Astrocyte (in vitro differentiated cells and primary cell): ENCODE measurements around the gene FH. TPM values are rescaled to one million over a fixed set of nuclear protein-coding genes. Genes with fewer than 3 reads are reported as not detected.

Source experiments
- DNase-seq: peaks from one replicate; pipeline ENCODE4 v3.0.0-alpha.2; 2010; ENCODE audit warnings: low read depth
- FAIRE-seq: peaks from 2 replicates; lab custom pipeline; 2011; peaks lifted over from hg19 to GRCh38; lab: Jason Lieb, UNC
- H2AFZ ChIP-seq: 2 replicates; pipeline ENCODE4 v1.6.0; 2012; ENCODE audit warnings: low read depth, low read length, inconsistent platforms
- H3K27ac ChIP-seq: 2 replicates; pipeline ENCODE4 v1.5.1; 2011; ENCODE audit warnings: low read depth, low read length, inconsistent platforms
- H3K27me3 ChIP-seq: 2 replicates; pipeline ENCODE4 v1.6.0; 2011; ENCODE audit warnings: low read length, inconsistent platforms; ENCODE audit not compliant: insufficient read depth
- H3K36me3 ChIP-seq: 2 replicates; pipeline ENCODE4 v1.5.1; 2011; ENCODE audit warnings: low read length, inconsistent platforms; ENCODE audit not compliant: insufficient read depth
- H3K4me1 ChIP-seq: 2 replicates; pipeline ENCODE4 v1.5.1; 2011; ENCODE audit warnings: low read length, inconsistent platforms; ENCODE audit not compliant: insufficient read depth
- H3K4me2 ChIP-seq: 2 replicates; pipeline ENCODE4 v1.6.0; 2012; ENCODE audit warnings: low read length, inconsistent platforms
- H3K4me3 ChIP-seq: 2 replicates; pipeline ENCODE4 v1.5.1; 2011; ENCODE audit warnings: low read depth, mild to moderate bottlenecking, low read length, inconsistent platforms; ENCODE audit not compliant: insufficient read depth
- H3K79me2 ChIP-seq: 2 replicates; pipeline ENCODE4 v1.6.0; 2012; ENCODE audit warnings: mild to moderate bottlenecking, low read length, inconsistent platforms; ENCODE audit not compliant: insufficient read depth
- H3K9ac ChIP-seq: 2 replicates; pipeline ENCODE4 v1.6.0; 2012; ENCODE audit warnings: mild to moderate bottlenecking, low read length, inconsistent platforms
- H3K9me3 ChIP-seq: 2 replicates; pipeline ENCODE4 v1.5.1; 2012; ENCODE audit warnings: low read depth, mild to moderate bottlenecking, low read length, inconsistent platforms; ENCODE audit not compliant: insufficient read depth
- H4K20me1 ChIP-seq: 2 replicates; pipeline ENCODE4 v1.6.0; 2012; ENCODE audit warnings: low read length, inconsistent platforms; ENCODE audit not compliant: insufficient read depth
- H3K27ac Mint-ChIP-seq: one replicate; pipeline ENCODE4 v1.8.0; 2021; ENCODE audit warnings: mild to moderate bottlenecking, mixed read lengths; ENCODE audit not compliant: unreplicated experiment
- H3K27me3 Mint-ChIP-seq: one replicate; pipeline ENCODE4 v1.8.0; 2021; ENCODE audit warnings: low read depth, mixed read lengths; ENCODE audit not compliant: unreplicated experiment
- H3K36me3 Mint-ChIP-seq: one replicate; pipeline ENCODE4 v1.8.0; 2021; ENCODE audit warnings: low read depth, mixed read lengths; ENCODE audit not compliant: unreplicated experiment
- H3K4me1 Mint-ChIP-seq: one replicate; pipeline ENCODE4 v1.8.0; 2021; ENCODE audit warnings: low read depth, mixed read lengths; ENCODE audit not compliant: unreplicated experiment
- H3K4me3 Mint-ChIP-seq: one replicate; pipeline ENCODE4 v1.8.0; 2021; ENCODE audit warnings: mild to moderate bottlenecking, moderate library complexity, mixed read lengths; ENCODE audit not compliant: unreplicated experiment
- H3K9me3 Mint-ChIP-seq: one replicate; pipeline ENCODE4 v1.8.0; 2021; ENCODE audit warnings: mild to moderate bottlenecking, mixed read lengths; ENCODE audit not compliant: unreplicated experiment
- EZH2 ChIP-seq: IDR thresholded peaks from 2 replicates; pipeline ENCODE4 v1.6.1; 2012; ENCODE audit warnings: mild to moderate bottlenecking, low read length, inconsistent platforms; ENCODE audit not compliant: insufficient read depth
- total RNA-seq: library from RNA; stranded (reverse); gene quantifications from 2 replicates; pipeline ENCODE4 v1.2.1, GENCODE V29; 2021
- TF ChIP-seq, protein P1 (sequence below): IDR thresholded peaks from 2 replicates; pipeline ENCODE4 v1.5.1; 2011; ENCODE audit warnings: low read depth, mild to moderate bottlenecking, inconsistent platforms, low read length, moderate library complexity; ENCODE audit not compliant: insufficient read depth

Gene FH
- total RNA-seq, 1 donor from 2014 or later: 49.4 TPM

- H3K9me3 Mint-ChIP-seq: no peaks in the 10 kb centered on the region
- TF ChIP-seq, protein P1, sequence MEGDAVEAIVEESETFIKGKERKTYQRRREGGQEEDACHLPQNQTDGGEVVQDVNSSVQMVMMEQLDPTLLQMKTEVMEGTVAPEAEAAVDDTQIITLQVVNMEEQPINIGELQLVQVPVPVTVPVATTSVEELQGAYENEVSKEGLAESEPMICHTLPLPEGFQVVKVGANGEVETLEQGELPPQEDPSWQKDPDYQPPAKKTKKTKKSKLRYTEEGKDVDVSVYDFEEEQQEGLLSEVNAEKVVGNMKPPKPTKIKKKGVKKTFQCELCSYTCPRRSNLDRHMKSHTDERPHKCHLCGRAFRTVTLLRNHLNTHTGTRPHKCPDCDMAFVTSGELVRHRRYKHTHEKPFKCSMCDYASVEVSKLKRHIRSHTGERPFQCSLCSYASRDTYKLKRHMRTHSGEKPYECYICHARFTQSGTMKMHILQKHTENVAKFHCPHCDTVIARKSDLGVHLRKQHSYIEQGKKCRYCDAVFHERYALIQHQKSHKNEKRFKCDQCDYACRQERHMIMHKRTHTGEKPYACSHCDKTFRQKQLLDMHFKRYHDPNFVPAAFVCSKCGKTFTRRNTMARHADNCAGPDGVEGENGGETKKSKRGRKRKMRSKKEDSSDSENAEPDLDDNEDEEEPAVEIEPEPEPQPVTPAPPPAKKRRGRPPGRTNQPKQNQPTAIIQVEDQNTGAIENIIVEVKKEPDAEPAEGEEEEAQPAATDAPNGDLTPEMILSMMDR: no peak
- TF ChIP-seq EZH2: no peak
- H3K4me3 ChIP-seq: no peak overlapping the region
Measured at GRCh38 chr1:241457421-241457820, 62.1 kb downstream of the FH start.

GRCh38 chr1:241456743-241457142 is 62.8 kb downstream of the FH start:
- no peaks in the 10 kb centered on the region for H3K9me3 Mint-ChIP-seq
- TF ChIP-seq, protein P1: no peak
- TF ChIP-seq EZH2: no peak
- Histone ChIP-seq H3K4me3 (no peak overlapping the region), H3K27ac (no peak overlapping the region), H3K4me2 (no peak overlapping the region), H3K27me3 (no peaks in the 10 kb centered on the region), H3K36me3 (no peaks in the 10 kb centered on the region), H3K79me2 (no peaks in the 10 kb centered on the region), H3K9ac (no peak overlapping the region), H2AFZ (no peak overlapping the region), H3K4me1 (no peaks in the 10 kb centered on the region), H3K9me3 (no peaks in the 10 kb centered on the region), H4K20me1 (no peaks in the 10 kb centered on the region)
- peaks cover 4% of the 10 kb centered on the region for H3K27me3 Mint-ChIP-seq
- no peaks in the 10 kb centered on the region for H3K4me1 Mint-ChIP-seq
- DNase-seq (no peak), FAIRE-seq (no peak)
- H3K4me3 Mint-ChIP-seq: no peak overlapping the region
- H3K36me3 Mint-ChIP-seq: no peaks in the 10 kb centered on the region
- no peak overlapping the region for H3K27ac Mint-ChIP-seq

More at GRCh38 chr1:241457421-241457820, 62.1 kb downstream of the FH start:
- Mint-ChIP-seq H3K4me1 (no peaks in the 10 kb centered on the region), H3K4me3 (no peak overlapping the region), H3K36me3 (no peaks in the 10 kb centered on the region), H3K27me3 (peaks cover 4% of the 10 kb centered on the region), H3K27ac (no peak overlapping the region)
- Histone ChIP-seq H3K4me2 (no peak overlapping the region), H3K79me2 (no peaks in the 10 kb centered on the region), H3K36me3 (no peaks in the 10 kb centered on the region), H4K20me1 (no peaks in the 10 kb centered on the region), H3K27me3 (no peaks in the 10 kb centered on the region), H2AFZ (no peak overlapping the region), H3K4me1 (no peaks in the 10 kb centered on the region), H3K9ac (no peak overlapping the region), H3K9me3 (no peaks in the 10 kb centered on the region), H3K27ac (no peak overlapping the region)
- DNase-seq (no peak), FAIRE-seq (no peak)

- H3K79me2 ChIP-seq: no peaks in the 10 kb centered on the region
- no peak for TF ChIP-seq EZH2
- TF ChIP-seq, protein P1: no peak
- no peak for FAIRE-seq
- no peak overlapping the region for H3K9ac ChIP-seq
- no peak overlapping the region for H3K4me3 Mint-ChIP-seq
- H3K4me1 Mint-ChIP-seq: no peaks in the 10 kb centered on the region
- peaks cover 2% of the 10 kb centered on the region for H3K27me3 ChIP-seq
- no peak for DNase-seq
- H3K27me3 Mint-ChIP-seq: peaks cover 4% of the 10 kb centered on the region
- H3K9me3 Mint-ChIP-seq: peaks cover 6% of the 10 kb centered on the region
- no peaks in the 10 kb centered on the region for H3K9me3 ChIP-seq
- no peak overlapping the region for H3K27ac ChIP-seq
- no peaks in the 10 kb centered on the region for H3K36me3 Mint-ChIP-seq
- no peak overlapping the region for H3K27ac Mint-ChIP-seq
- H3K36me3 ChIP-seq: no peaks in the 10 kb centered on the region
- no peak overlapping the region for H3K4me3 ChIP-seq
- no peak overlapping the region for H3K4me2 ChIP-seq
- H2AFZ ChIP-seq: no peak overlapping the region
- no peaks in the 10 kb centered on the region for H4K20me1 ChIP-seq
- H3K4me1 ChIP-seq: no peaks in the 10 kb centered on the region
Measured at GRCh38 chr1:241453732-241454131, 65.8 kb downstream of the FH start.
